ENCODE measurements around the gene ALS2CL. TPM values are rescaled to one million over a fixed set of nuclear protein-coding genes. Genes with fewer than 3 reads are reported as not detected.

Gene ALS2CL
- total and polyA plus RNA-seq, 10 of the 15 experiments (the other 5 are each of a cell fraction or from before 2014, with no cell fraction given) = 0.01 to 0.05 TPM; not detected in 8

DNA sequence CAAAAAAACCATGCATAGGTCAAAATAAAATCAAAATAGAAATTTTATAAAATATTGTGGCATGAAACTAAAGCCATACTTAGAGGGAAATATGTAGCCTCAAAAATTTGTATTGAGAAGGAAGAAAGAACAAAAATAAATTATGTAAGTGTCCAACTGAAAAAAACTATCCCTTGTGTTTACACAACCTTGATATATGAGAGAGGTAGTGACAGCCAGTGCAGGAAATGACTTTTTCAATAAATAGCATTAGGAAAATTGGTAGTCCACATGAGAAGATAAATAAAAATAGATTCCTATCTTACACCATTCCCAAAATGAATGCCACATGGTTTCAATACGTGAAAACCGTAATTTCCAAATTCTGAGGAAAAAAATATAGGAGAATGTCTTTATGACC is 37.3 kb upstream of the ALS2CL start:
- H3K27ac ChIP-seq (ENCODE audit: control insufficient read depth, insufficient read depth) = peak overlapping the region; percentile 15; the same call in 1 of the 2 replicates
- ATAC-seq (no peak), FAIRE-seq (no peak), DNase-seq (ENCODE audit: low read depth, low spot score) (no peak)
- H3K4me3 ChIP-seq = no peak overlapping the region
- no peak for TF ChIP-seq CEBPB (IDR thresholded peaks at IDR 0.05; ENCODE audit: borderline replicate concordance in 1 of 2, low read depth in 2 of 2, low read length in 2 of 2)
- no peak for TF ChIP-seq SMARCA5 (IDR thresholded peaks at IDR 0.05)
- TF ChIP-seq FOS (IDR thresholded peaks at IDR 0.05; ENCODE audit: borderline replicate concordance, extremely low read depth, insufficient read length) = no peak
- TF ChIP-seq ESRRA (IDR thresholded peaks at IDR 0.05; ENCODE audit: low read length) = no peak
- TF ChIP-seq, protein P1, sequence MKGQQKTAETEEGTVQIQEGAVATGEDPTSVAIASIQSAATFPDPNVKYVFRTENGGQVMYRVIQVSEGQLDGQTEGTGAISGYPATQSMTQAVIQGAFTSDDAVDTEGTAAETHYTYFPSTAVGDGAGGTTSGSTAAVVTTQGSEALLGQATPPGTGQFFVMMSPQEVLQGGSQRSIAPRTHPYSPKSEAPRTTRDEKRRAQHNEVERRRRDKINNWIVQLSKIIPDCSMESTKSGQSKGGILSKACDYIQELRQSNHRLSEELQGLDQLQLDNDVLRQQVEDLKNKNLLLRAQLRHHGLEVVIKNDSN (IDR thresholded peaks at IDR 0.05; ENCODE audit: borderline replicate concordance, extremely low read length, insufficient read depth, low read depth, low read length) = no peak
- TF ChIP-seq, protein P2, sequence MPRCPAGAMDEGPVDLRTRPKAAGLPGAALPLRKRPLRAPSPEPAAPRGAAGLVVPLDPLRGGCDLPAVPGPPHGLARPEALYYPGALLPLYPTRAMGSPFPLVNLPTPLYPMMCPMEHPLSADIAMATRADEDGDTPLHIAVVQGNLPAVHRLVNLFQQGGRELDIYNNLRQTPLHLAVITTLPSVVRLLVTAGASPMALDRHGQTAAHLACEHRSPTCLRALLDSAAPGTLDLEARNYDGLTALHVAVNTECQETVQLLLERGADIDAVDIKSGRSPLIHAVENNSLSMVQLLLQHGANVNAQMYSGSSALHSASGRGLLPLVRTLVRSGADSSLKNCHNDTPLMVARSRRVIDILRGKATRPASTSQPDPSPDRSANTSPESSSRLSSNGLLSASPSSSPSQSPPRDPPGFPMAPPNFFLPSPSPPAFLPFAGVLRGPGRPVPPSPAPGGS (IDR thresholded peaks at IDR 0.05; ENCODE audit: borderline replicate concordance, insufficient read depth, low read depth, low read length, poor library complexity, severe bottlenecking) = no peak
- no peak for TF ChIP-seq CBX3 (IDR thresholded peaks at IDR 0.05; ENCODE audit: borderline replicate concordance, low read depth)
- no peak for TF ChIP-seq CHD1 (IDR thresholded peaks at IDR 0.05; ENCODE audit: low read depth, low read length)
- TF ChIP-seq TBL1XR1 (IDR thresholded peaks at IDR 0.05; ENCODE audit: low read depth, low read length) = no peak
- no peak for TF ChIP-seq MYC (IDR thresholded peaks at IDR 0.05; ENCODE audit: insufficient read depth, insufficient read length, insufficient replicate concordance, low read length, severe bottlenecking)
- no peak for TF ChIP-seq PML (IDR thresholded peaks at IDR 0.05; ENCODE audit: low read length)
- H4K20me1 ChIP-seq (ENCODE audit: control insufficient read depth, insufficient read depth) = no peaks in the 10 kb centered on the region
- H3K36me3 ChIP-seq (ENCODE audit: control insufficient read depth in 2 of 2, insufficient read depth in 2 of 2, low read length in 1 of 2) = no peaks in the 10 kb centered on the region
- ChIA-PET CTCF (no interaction called here), POLR2A (no interaction called here), SMC1A (ENCODE audit: uncharacterized antibody, unreplicated experiment) (no interaction called here), RAD21 (ENCODE audit: unreplicated experiment) (no interaction called here)
- no TSS peak for BruUV-seq (replicated peaks)
- H3K9me3 ChIP-seq (replicated peaks; ENCODE audit: control insufficient read depth, insufficient read depth, low read length) = no peaks in the 10 kb centered on the region
- peak overlapping the region; percentile 50; the same call in 1 of the 2 replicates for H3K4me2 ChIP-seq (ENCODE audit: control insufficient read depth, insufficient read depth)
- H3K27me3 ChIP-seq (replicated peaks in 1 of 2; ENCODE audit: control insufficient read depth in 2 of 2, insufficient read depth in 2 of 2, low read length in 1 of 2) = no peaks in the 10 kb centered on the region
- intact Hi-C loops (cut with micrococcal nuclease; ENCODE audit: unreplicated experiment) = no loop called here
- no peaks in the 10 kb centered on the region for H3K79me2 ChIP-seq (ENCODE audit: control insufficient read depth, insufficient read depth, low read length)
- H2AFZ ChIP-seq (ENCODE audit: control insufficient read depth, low read depth, low read length) = no peak overlapping the region
- 90% methylated on average over 2 of the region's 2 CpGs for WGBS (ENCODE audit: insufficient coverage, insufficient replicate concordance, low lambda C conversion rate, missing lambda C conversion rate)
- peaks cover 3% of the 10 kb centered on the region; the same call in 1 of the 2 replicates for H3K4me1 ChIP-seq (ENCODE audit: control insufficient read depth, insufficient read depth, low read length)
- in situ Hi-C loops (cut with MboI) = no loop called here
- H3K9ac ChIP-seq (ENCODE audit: control insufficient read depth, insufficient read depth, low read length) = no peak overlapping the region
